Caco-2 (cell line): ENCODE results near the gene GAK. TPM values are rescaled to one million over a fixed set of nuclear protein-coding genes. Genes with fewer than 3 reads are reported as not detected.
"Not testable (repeated sequence)": the region's sequence is repeated elsewhere in the genome, so short reads cannot be mapped to it uniquely, and the experiment has no call there.

ENCODE experiments used
- BruUV-seq: library from RNA; stranded (reverse); fragments of 400-500 nt; replicated peaks from 2 replicates; lab custom pipeline; 2021; lab: Mats Ljungman, UMichigan
- CTCF ChIA-PET: fragments of 300-600 bp; sonication (Branson Sonifier 250); formaldehyde crosslinking; loops from one replicate; lab custom pipeline; 2022; ENCODE audit warnings: antibody characterized with exemption; lab: Charles Lee
- POLR2A ChIA-PET: fragments of 300-600 bp; sonication (Branson Sonifier 250); formaldehyde crosslinking; loops from one replicate; lab custom pipeline; 2022; ENCODE audit warnings: antibody characterized with exemption; lab: Charles Lee
- DNase-seq, 2 experiments: peaks; one replicate each; pipeline versions ENCODE4 v3.0.0 to v3.0.0-alpha.2; 2020 to 2022
- H3K27me3 ChIP-seq: replicated peaks from 2 replicates; pipeline ENCODE4 v1.6.0; 2011; ENCODE audit warnings: low read length; ENCODE audit not compliant: control insufficient read depth, insufficient read depth
- H3K36me3 ChIP-seq: 2 replicates; pipeline ENCODE4 v1.5.1; 2011; ENCODE audit warnings: low read length; ENCODE audit not compliant: control insufficient read depth, insufficient read depth
- H3K4me1 ChIP-seq: fragments of 250-450 bp; sonication (Bioruptor Pico); 2 replicates; pipeline ENCODE4 v1.5.1; 2020; ENCODE audit warnings: mild to moderate bottlenecking
- H3K4me3 ChIP-seq: 2 replicates; pipeline ENCODE4 v1.5.1; 2011; ENCODE audit warnings: low read depth, mild to moderate bottlenecking, control low read depth, low read length
- H3K9me3 ChIP-seq: fragments of 250-450 bp; sonication (Bioruptor Pico); 2 replicates; pipeline ENCODE4 v1.5.1; 2020; ENCODE audit warnings: mild to moderate bottlenecking, moderate library complexity
- H3K27ac Mint-ChIP-seq: one replicate; pipeline ENCODE4 v1.8.0; 2022; ENCODE audit warnings: mixed read lengths; ENCODE audit not compliant: unreplicated experiment
- H3K27me3 Mint-ChIP-seq: one replicate; pipeline ENCODE4 v1.8.0; 2022; ENCODE audit warnings: mixed read lengths; ENCODE audit not compliant: insufficient read depth, unreplicated experiment
- H3K36me3 Mint-ChIP-seq: one replicate; pipeline ENCODE4 v1.8.0; 2022; ENCODE audit warnings: mild to moderate bottlenecking, mixed read lengths; ENCODE audit not compliant: insufficient read depth, unreplicated experiment
- H3K4me1 Mint-ChIP-seq: one replicate; pipeline ENCODE4 v1.8.0; 2022; ENCODE audit warnings: low read depth, mixed read lengths; ENCODE audit not compliant: unreplicated experiment
- H3K4me3 Mint-ChIP-seq: one replicate; pipeline ENCODE4 v1.8.0; 2022; ENCODE audit warnings: mild to moderate bottlenecking, moderate library complexity, mixed read lengths; ENCODE audit not compliant: unreplicated experiment
- H3K9me3 Mint-ChIP-seq: one replicate; pipeline ENCODE4 v1.8.0; 2022; ENCODE audit warnings: mixed read lengths; ENCODE audit not compliant: unreplicated experiment
- intact Hi-C: fragments of 100-400 bp; cut with micrococcal nuclease; formaldehyde crosslinking; loops from one replicate; pipeline ENCODE4 v1.10.0; 2022; ENCODE audit not compliant: unreplicated experiment
- total RNA-seq: library from RNA; stranded (reverse); gene quantifications from 2 replicates; pipeline ENCODE4 v1.2.3, GENCODE V29; 2022
- TF ChIP-seq, protein P1 (sequence below), 2 experiments: fragments of 200-600 bp in 1 of 2; IDR thresholded peaks; 1 replicate in 1 of 2; 2 replicates in 1 of 2; pipeline versions ENCODE4 v1.5.1 to v1.8.0; 2011 to 2022; ENCODE audit warnings: antibody characterized with exemption in 1 of 2, control low read depth in 1 of 2, inconsistent platforms in 1 of 2, low read depth in 1 of 2, low read length in 1 of 2, mild to moderate bottlenecking in 1 of 2, moderate library complexity in 1 of 2; ENCODE audit not compliant: insufficient read depth in 1 of 2, severe bottlenecking in 1 of 2, unreplicated experiment in 1 of 2

Gene GAK
- total RNA-seq, 1 experiment from 2014 or later, result 126 TPM

DNA sequence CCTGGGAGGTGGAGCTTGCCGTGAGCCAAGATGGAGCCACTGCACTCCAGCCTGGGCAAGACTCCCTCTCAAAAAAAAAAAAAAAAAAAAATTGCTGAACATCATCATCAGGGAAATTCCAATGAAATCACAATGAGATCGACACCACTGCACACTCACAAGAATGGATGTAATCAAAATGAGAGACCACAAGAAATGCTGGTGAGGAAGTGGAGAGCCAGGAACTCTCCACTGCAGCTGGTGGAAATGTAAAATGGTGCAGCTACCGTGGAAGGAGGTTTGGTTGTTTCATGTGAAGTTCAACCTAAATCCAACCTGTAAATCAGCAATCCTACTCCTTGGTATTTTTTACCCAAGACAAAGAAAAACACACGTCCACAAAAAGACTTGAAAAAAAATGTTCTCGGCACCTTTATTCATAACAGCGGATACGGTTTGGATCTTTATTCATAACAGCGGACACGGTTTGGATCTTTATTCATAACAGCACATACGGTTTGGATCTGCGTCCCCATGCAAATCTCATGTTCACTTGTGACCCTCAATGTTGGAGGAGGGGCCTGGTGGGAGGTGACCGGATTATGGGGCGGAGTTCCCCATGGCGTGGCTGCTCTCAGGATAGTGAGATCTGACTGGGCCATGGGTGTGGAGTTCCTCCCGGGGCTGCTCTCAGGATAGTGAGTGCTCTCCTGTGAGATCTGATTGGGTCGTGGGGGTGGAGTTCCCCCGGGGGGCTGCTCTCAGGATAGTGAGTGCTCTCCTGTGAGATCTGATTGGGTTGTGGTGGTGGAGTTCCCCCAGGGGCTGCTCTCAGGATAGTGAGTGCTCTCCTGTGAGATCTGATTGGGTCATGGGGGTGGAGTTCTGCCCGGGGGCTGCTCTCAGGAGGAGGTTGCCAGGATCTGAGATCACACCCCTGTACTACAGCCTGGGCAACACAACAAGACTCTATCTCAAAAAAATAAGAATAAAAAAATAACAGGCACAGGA is 7.7 kb downstream of the GAK start:
- ChIA-PET POLR2A (no interaction called here), CTCF (no interaction called here)
- TF ChIP-seq, protein P1, sequence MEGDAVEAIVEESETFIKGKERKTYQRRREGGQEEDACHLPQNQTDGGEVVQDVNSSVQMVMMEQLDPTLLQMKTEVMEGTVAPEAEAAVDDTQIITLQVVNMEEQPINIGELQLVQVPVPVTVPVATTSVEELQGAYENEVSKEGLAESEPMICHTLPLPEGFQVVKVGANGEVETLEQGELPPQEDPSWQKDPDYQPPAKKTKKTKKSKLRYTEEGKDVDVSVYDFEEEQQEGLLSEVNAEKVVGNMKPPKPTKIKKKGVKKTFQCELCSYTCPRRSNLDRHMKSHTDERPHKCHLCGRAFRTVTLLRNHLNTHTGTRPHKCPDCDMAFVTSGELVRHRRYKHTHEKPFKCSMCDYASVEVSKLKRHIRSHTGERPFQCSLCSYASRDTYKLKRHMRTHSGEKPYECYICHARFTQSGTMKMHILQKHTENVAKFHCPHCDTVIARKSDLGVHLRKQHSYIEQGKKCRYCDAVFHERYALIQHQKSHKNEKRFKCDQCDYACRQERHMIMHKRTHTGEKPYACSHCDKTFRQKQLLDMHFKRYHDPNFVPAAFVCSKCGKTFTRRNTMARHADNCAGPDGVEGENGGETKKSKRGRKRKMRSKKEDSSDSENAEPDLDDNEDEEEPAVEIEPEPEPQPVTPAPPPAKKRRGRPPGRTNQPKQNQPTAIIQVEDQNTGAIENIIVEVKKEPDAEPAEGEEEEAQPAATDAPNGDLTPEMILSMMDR (IDR thresholded peaks at IDR 0.05; ENCODE audit: insufficient read depth in 1 of 2, low read depth in 1 of 2, low read length in 1 of 2, severe bottlenecking in 1 of 2, unreplicated experiment in 1 of 2), result no peak
- no peaks in the 10 kb centered on the region for H3K27me3 Mint-ChIP-seq
- H3K36me3 Mint-ChIP-seq, result peaks cover 13% of the 10 kb centered on the region
- no TSS peak for BruUV-seq
- Histone ChIP-seq H3K4me1 (no peaks in the 10 kb centered on the region), H3K36me3 (no peaks in the 10 kb centered on the region), H3K27me3 (no peaks in the 10 kb centered on the region), H3K9me3 (no peaks in the 10 kb centered on the region), H3K4me3 (no peak overlapping the region)
- peaks cover 6% of the 10 kb centered on the region for H3K4me1 Mint-ChIP-seq
- no peak overlapping the region for H3K4me3 Mint-ChIP-seq
- intact Hi-C loops, result no loop called here
- no peak overlapping the region for H3K27ac Mint-ChIP-seq
- DNase-seq, result no peak
- peaks cover 6% of the 10 kb centered on the region for H3K9me3 Mint-ChIP-seq

DNA sequence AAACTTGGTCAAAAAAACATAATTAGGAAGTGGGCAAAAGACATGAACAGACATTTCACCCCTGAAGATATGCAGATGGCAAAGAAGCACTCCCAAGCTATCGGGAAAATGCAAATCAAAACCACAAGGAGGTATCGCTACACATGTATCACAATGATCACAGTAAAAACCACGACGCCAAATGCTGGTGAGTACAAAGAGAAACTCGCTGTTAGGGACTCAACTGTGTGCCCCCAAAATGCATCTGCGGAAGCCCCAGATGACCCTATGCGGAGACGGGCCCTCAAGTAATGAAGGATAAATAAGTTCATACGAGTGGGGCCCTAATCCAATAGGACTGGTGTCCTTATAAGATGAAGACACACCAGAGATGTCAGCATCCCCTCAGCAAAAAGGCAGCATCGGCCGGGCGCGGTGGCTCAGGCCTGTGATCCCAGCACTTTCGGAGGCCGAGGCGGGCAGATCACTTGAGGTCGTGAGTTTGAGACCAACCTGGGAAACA is 10.2 kb downstream of the GAK start:
- Mint-ChIP-seq H3K27me3 (no peaks in the 10 kb centered on the region), H3K36me3 (peaks cover 16% of the 10 kb centered on the region), H3K4me1 (peaks cover 6% of the 10 kb centered on the region), H3K4me3 (no peak overlapping the region), H3K9me3 (peaks cover 10% of the 10 kb centered on the region), H3K27ac (no peak overlapping the region)
- CTCF ChIA-PET, result no interaction called here
- Histone ChIP-seq H3K36me3 (no peaks in the 10 kb centered on the region), H3K9me3 (no peaks in the 10 kb centered on the region), H3K27me3 (no peaks in the 10 kb centered on the region), H3K4me1 (no peaks in the 10 kb centered on the region), H3K4me3 (no peak overlapping the region)
- POLR2A ChIA-PET, result no interaction called here
- BruUV-seq, result no TSS peak
- intact Hi-C loops, result no loop called here
- TF ChIP-seq, protein P1 (IDR thresholded peaks at IDR 0.05; ENCODE audit: insufficient read depth in 1 of 2, low read depth in 1 of 2, low read length in 1 of 2, severe bottlenecking in 1 of 2, unreplicated experiment in 1 of 2), result no peak
- DNase-seq, result no peak

DNA sequence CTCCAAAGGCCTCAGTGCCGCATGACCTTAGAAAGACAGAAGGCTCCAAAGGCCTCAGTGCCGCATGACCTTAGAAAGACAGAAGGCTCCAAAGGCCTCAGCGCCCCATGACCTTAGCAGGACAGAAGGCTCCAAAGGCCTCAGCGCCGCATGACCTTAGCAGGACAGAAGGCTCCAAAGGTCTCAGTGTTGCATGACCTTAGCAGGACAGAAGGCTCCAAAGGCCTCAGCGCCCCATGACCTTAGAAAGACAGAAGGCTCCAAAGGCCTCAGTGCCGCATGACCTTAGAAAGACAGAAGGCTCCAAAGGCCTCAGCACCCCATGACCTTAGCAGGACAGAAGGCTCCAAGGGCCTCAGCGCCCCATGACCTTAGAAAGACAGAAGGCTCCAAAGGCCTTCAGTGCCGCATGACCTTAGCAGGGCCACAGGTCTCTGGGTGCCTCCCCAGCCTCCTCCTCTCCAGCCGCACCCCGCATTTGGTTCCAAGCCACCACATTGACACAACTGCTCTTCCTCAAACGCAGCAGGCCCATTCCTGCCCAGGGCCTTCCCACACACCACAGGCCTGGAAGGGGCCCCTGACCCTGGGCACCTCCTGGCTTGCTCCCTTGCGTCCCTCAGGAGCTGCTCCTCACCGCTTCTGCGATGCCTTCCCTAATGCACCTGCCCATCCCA is 13.0 kb downstream of the GAK start:
- H3K9me3 ChIP-seq, H3K4me1 Mint-ChIP-seq, intact Hi-C loops, H3K4me3 ChIP-seq, H3K27me3 ChIP-seq, H3K4me3 Mint-ChIP-seq, DNase-seq, H3K4me1 ChIP-seq, POLR2A ChIA-PET, BruUV-seq, H3K36me3 ChIP-seq, H3K9me3 Mint-ChIP-seq, CTCF ChIA-PET, H3K27me3 Mint-ChIP-seq: not testable (repeated sequence)
- Mint-ChIP-seq H3K36me3 (peaks cover 16% of the 10 kb centered on the region), H3K27ac (peak overlapping the region; percentile 22)

DNA sequence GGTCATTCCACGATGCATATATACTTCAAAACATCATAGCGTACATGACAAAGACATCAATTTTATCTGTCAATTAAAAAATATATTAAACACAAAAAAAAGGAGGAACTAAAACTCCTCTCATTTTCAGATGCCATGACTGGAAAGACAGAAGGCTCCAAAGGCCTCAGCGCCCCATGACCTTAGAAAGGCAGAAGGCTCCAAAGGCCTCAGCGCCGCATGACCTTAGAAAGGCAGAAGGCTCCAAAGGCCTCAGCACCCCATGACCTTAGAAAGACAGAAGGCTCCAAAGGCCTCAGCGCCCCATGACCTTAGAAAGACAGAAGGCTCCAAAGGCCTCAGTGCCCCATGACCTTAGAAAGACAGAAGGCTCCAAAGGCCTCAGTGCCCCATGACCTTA is 13.5 kb downstream of the GAK start:
- H3K36me3 Mint-ChIP-seq, result peaks cover 16% of the 10 kb centered on the region
- BruUV-seq, H3K27me3 Mint-ChIP-seq, H3K27ac Mint-ChIP-seq, CTCF ChIA-PET, H3K4me1 Mint-ChIP-seq, H3K9me3 ChIP-seq, H3K4me3 ChIP-seq, H3K36me3 ChIP-seq, DNase-seq, H3K9me3 Mint-ChIP-seq, H3K4me1 ChIP-seq, H3K4me3 Mint-ChIP-seq, POLR2A ChIA-PET, intact Hi-C loops, H3K27me3 ChIP-seq: not testable (repeated sequence)
